Measurements from ENCODE around the gene C3orf70. TPM values are rescaled to one million over a fixed set of nuclear protein-coding genes. Genes with fewer than 3 reads are reported as not detected.

C3orf70 gene
- total and polyA plus RNA-seq, 5 experiments from 2014 or later = 0.07 TPM; not detected in 4

DNA sequence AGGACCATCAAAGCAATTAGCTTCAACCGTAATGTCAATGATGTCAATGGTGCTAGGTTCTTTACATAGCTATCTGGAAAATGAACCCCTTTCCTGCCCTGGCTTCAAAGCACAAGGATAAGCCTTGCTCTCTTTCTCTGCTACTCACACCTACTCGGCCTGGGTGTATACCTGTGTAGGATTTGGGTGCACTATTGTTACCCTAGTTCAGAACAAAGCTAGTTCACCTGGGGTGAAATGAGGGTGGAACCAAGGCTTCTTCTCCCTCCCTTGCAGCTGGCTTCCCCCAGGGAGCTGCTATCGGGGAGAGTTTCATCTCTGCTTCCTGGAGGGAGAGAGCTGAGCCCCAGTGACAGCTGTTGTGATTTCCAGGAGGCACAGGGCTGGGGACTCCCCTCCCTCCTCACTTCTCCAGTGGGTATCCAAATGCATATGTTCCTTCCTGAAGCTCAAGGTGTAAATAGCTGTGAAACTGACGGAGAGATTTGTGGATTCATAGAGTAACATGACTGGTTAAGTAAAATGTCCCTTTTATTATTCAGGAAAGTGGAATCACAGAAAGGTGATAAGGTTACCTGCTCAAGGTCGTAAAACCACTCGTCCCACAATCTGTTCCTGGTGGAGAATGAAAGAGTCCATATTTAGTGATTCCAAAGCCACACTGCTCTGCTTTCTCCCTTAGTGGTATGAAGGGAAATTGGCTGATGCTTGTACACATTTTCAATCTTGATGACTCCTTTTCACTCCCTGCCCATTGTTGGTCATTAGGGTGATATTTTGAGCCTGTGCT, 11.8 kb upstream of the C3orf70 start:
- Mint-ChIP-seq H3K9me3 (no peaks in the 10 kb centered on the region), H3K27ac (no peak overlapping the region), H3K4me3 (no peak overlapping the region), H3K27me3 (peaks cover 7 to 31% (median 18%) of the 10 kb centered on the region in 5 donors), H3K36me3 (no peaks in the 10 kb centered on the region), H3K4me1 (no peaks in the 10 kb centered on the region)
- DNase-seq (no peak), ATAC-seq (no peak)
- POLR2A ChIA-PET = no interaction called here

DNA sequence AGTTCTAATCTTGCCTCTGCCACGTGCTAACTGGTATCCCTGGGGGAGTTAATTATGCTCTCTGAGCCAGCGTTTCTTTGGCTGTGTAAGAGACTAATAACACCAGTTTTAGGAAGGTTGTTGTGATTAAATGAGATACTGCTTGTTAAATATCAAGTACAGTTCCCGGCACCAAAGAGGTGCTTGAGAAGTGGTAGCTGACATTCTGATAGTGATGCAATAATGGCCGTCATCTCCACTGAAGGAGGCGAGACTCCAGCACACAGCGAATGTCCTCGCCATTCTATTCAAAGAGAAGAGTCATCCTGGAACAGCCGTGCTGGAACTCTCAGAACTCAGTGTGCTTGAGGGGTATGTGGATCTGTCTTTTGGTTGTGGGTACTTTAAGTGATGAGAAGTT, 9.8 kb upstream of the C3orf70 start:
- Mint-ChIP-seq H3K27ac (no peak overlapping the region), H3K4me1 (peaks cover 0 to 1% (median 0%) of the 10 kb centered on the region in 4 donors), H3K4me3 (no peak overlapping the region), H3K27me3 (peaks cover 14 to 41% (median 21%) of the 10 kb centered on the region in 5 donors), H3K36me3 (no peaks in the 10 kb centered on the region), H3K9me3 (no peaks in the 10 kb centered on the region)
- no peak for DNase-seq
- ATAC-seq = no peak
- POLR2A ChIA-PET = no interaction called here

DNA sequence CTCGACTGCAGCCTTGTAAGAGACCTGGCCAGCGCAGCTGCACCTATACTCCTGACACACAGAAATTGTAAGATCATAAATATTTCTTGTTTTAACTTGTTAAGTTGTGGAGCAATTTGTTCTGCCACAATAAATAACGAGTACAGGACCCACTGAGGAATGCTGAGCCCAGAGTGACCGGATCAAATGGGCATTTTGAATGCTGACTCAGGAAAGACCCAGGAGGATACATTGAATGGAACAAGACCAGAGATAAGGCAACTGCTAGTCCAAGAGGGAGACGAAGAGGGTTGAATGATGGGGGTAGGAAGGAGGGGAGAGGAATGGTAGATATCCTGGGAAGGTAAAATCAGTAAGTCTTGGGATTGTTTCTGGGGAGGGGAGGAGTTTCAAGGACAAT, 8.9 kb upstream of the C3orf70 start:
- Mint-ChIP-seq H3K4me1 (peaks cover 0 to 1% (median 0%) of the 10 kb centered on the region in 4 donors), H3K36me3 (no peaks in the 10 kb centered on the region), H3K27me3 (peaks cover 14 to 41% (median 21%) of the 10 kb centered on the region in 5 donors), H3K4me3 (no peak overlapping the region), H3K9me3 (no peaks in the 10 kb centered on the region), H3K27ac (no peak overlapping the region)
- POLR2A ChIA-PET = no interaction called here
- no peak for ATAC-seq
- DNase-seq = no peak

DNA sequence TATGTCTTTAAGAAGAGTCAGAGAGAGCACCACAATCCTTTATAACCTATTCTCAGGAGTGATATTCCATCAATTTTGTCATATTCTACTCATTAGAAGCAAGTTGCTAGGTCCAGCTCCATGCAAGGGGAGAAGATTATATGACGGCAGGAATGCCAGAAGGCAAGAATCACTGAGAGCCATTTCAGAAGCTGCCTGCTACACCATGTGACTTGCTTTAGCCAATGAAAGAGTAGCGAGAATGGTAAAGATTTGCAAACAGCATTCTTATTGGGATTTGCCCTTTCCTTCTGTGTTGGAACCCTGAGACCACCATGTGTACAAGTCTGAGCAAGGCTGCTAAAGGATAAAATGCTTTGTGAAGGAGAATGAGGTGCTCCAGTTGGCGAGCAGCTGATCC, 4.5 kb upstream of the C3orf70 start:
- POLR2A ChIA-PET = no interaction called here
- no peaks in the 10 kb centered on the region for H3K9me3 Mint-ChIP-seq
- H3K4me3 Mint-ChIP-seq = no peak overlapping the region
- no peak overlapping the region for H3K27ac Mint-ChIP-seq
- H3K36me3 Mint-ChIP-seq = no peaks in the 10 kb centered on the region
- peaks cover 14 to 32% (median 23%) of the 10 kb centered on the region in 5 donors for H3K27me3 Mint-ChIP-seq
- DNase-seq = no peak
- no peak for ATAC-seq
- peaks cover 2 to 7% (median 3%) of the 10 kb centered on the region in 4 donors for H3K4me1 Mint-ChIP-seq

DNA sequence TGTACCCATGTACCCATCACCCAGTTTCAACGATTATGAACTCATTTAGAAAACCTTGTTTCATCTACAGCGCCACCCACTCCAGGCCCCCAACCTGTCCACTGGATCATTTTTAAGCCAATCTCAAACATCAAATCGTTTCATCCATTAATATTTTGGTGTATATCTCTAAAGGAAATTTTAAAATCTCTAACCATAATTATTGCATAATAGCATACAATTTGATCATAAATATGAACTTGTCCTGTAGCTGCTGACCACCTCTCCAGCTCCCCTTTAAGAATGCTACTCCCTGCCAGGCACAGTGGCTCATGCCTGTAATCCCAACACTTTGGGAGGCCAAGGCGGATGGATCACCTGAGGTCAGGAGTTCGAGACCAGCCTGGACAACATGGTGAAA, 2.8 kb upstream of the C3orf70 start:
- ATAC-seq = no peak
- POLR2A ChIA-PET = no interaction called here
- peaks cover 4 to 7% (median 5%) of the 10 kb centered on the region in 4 donors for H3K4me1 Mint-ChIP-seq
- no peak for DNase-seq
- H3K36me3 Mint-ChIP-seq = no peaks in the 10 kb centered on the region
- no peak overlapping the region for H3K27ac Mint-ChIP-seq
- no peak overlapping the region for H3K4me3 Mint-ChIP-seq
- H3K9me3 Mint-ChIP-seq = no peaks in the 10 kb centered on the region
- H3K27me3 Mint-ChIP-seq = peaks cover 16 to 43% (median 29%) of the 10 kb centered on the region in 5 donors

DNA sequence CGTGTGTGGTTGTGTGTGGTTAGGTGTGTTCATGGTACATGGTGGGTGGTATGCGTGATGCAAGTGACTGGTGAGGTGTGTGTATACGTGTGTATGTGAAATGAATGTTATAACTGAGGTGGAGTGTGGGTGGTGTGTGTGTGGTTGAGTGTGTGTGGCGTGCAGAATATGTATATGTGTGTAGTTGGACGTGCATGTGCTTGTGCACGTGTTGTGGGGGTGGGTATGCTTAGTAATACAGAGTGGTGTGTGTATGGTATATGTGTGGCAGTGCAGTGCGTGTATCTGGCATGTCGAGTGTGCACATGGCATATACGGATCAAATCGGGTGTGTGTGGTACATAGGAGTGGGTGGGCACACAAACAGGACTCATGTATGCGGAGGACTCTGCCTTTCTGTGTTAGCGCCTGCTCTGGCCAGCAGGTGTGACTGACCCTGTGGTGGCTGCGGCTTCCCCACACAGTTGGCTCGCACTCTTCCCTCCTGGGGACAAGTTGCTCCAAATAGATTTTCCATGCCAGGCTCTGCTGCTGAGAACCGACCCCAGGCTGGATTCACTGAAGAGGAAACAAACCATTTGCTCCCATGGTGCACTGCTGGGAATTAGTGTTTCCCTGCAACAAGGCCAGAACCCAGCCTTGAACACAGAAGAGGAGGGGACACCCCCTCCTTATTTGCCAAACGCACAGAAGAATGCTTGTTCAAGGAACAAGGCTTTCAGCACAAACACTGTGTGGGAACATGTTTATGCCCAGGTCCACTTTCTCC, 1.2 kb upstream of the C3orf70 start:
- Mint-ChIP-seq H3K27ac (no peak overlapping the region), H3K4me3 (no peak overlapping the region), H3K36me3 (no peaks in the 10 kb centered on the region), H3K9me3 (peaks cover 0 to 1% (median 0%) of the 10 kb centered on the region in 9 donors), H3K4me1 (peaks cover 4 to 7% (median 5%) of the 10 kb centered on the region in 4 donors), H3K27me3 (peaks cover 22 to 45% (median 27%) of the 10 kb centered on the region in 5 donors)
- POLR2A ChIA-PET = no interaction called here
- no peak for DNase-seq
- ATAC-seq = no peak

DNA sequence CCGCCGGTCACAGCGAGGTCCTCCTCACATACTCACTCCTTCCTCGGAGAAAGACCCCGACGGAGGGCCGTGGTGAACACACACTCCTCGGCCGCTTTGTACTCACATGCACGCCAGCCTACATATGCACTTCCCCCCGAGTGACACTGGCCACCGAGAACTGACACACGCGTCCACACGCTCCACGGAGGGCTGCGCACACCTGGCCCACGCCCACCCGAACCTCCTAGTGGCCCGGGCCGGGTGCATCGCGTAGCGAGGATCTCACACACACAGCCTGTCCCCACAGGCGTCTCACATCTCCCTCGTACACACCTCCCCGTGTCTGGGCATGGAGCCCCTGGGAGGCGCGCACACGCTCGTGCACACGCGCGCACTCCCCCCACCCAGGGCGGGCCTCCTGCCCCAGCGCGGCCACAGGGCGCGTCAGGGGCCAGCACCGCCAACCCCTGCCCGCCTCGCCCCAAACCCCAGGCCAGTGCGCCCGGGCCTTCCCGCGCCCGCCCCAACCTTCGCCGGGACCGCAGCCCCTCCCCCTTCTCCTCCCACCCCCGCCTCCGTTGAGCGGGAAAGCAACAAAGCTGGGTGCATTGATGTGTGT, 411 bp upstream of the C3orf70 start:
- ATAC-seq = peak; percentile 15 to 23
- POLR2A ChIA-PET = no interaction called here
- peaks cover 3 to 7% (median 5%) of the 10 kb centered on the region in 4 donors for H3K4me1 Mint-ChIP-seq
- H3K27me3 Mint-ChIP-seq = peaks cover 19 to 41% (median 22%) of the 10 kb centered on the region in 5 donors
- H3K27ac Mint-ChIP-seq = peak overlapping the region in 2 of 10 donors; percentile 25 to 46
- peaks cover 0 to 1% (median 0%) of the 10 kb centered on the region in 9 donors for H3K9me3 Mint-ChIP-seq
- H3K36me3 Mint-ChIP-seq = no peaks in the 10 kb centered on the region
- no peak for DNase-seq
- H3K4me3 Mint-ChIP-seq = peak overlapping the region in 9 of 10 donors; percentile 68 to 88 (median 81)

DNA sequence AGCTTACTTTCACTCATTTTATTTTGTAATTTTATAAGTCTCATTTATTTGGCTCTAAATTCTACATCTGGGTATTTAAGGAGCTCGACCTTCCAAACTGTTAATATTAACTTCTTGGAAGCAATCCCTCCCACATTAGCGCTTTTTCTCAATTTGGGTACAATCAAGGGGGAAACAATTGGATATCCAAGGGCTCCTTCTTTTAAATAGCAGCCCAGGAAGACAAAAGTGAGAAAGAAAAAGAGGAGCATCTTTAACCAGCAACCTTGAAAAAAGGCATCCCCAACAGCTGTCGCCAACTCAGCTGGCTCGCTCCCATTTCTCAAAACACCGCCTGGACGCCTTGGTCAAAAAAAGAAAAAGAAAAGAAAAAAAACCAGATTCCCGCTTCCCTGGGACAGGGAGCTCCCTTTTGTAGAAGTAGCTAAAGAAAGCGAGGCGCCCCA, 873 bp downstream of the C3orf70 start:
- peaks cover 3 to 7% (median 5%) of the 10 kb centered on the region in 4 donors for H3K4me1 Mint-ChIP-seq
- H3K4me3 Mint-ChIP-seq = peak overlapping the region in 9 of 10 donors; percentile 51 to 84 (median 77)
- ATAC-seq = no peak
- peaks cover 0 to 1% (median 0%) of the 10 kb centered on the region in 9 donors for H3K9me3 Mint-ChIP-seq
- DNase-seq = no peak
- POLR2A ChIA-PET = no interaction called here
- H3K27ac Mint-ChIP-seq = no peak overlapping the region
- H3K27me3 Mint-ChIP-seq = peaks cover 17 to 35% (median 22%) of the 10 kb centered on the region in 5 donors
- H3K36me3 Mint-ChIP-seq = no peaks in the 10 kb centered on the region

DNA sequence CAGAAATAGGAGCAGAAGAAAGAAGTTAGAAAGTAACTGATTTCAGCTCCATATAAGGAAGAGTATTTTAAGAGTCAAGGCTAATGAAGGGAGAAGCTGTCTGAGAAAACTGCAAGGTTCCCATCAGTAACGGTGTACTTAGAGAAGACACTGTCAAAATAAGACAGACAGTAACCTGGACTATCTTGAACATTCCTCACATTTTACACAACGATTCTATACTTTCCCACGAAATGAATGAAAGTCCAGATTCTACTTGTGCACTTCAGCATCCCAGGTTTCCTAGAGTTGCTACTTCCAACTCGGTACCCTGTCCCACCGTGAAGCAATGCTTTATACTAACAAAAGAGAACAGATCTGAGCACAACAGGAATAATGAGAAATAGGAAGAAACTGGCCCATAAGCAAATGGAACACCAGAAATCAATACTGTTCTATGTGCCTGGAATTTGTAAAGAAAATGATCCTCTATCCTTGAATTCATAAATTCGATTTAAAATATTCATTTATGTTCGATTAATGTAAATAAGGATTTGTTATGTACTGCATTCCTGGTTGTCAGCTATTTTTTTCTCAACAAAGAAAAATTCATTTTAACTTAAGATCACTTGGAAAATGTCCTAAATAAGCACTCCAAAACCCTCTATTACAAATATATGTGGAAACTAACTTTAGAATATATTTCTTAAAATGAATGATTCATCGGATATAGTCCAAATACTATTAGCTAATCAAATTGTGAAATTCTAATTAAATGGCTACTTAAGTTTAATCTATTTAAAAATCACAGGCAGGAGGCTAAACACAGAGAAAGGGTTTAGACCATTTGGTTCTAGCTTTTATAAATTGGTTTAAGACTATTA, 1.5 kb downstream of the C3orf70 start:
- POLR2A ChIA-PET = no interaction called here
- Mint-ChIP-seq H3K27me3 (peaks cover 16 to 31% (median 22%) of the 10 kb centered on the region in 5 donors), H3K4me1 (peaks cover 3 to 7% (median 5%) of the 10 kb centered on the region in 4 donors), H3K4me3 (peak overlapping the region in 1 of 10 donors; percentile 84), H3K36me3 (no peaks in the 10 kb centered on the region), H3K9me3 (peaks cover 0 to 1% (median 0%) of the 10 kb centered on the region in 9 donors), H3K27ac (no peak overlapping the region)
- DNase-seq (no peak), ATAC-seq (no peak)

DNA sequence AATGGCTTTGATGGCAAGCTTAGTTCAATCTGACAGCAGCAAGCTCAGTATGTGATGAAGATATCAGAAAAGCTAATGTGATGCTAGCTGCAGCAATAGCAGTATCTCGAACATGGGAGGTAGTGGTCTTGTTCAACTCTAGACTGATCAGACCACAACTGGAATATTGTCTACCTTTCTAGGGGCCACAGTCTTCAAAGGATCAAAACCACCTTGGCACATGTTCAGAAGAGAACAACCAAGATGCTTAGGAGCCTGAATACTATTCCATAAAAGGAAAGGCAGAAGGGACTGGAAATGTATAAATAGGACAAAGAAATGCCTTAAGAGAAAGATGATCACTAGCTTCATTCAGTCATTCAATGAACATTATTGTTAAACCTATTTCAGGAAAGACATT, 2.3 kb downstream of the C3orf70 start:
- Mint-ChIP-seq H3K27me3 (peaks cover 17 to 33% (median 22%) of the 10 kb centered on the region in 5 donors), H3K4me1 (peaks cover 3 to 7% (median 5%) of the 10 kb centered on the region in 4 donors), H3K9me3 (peaks cover 0 to 1% (median 0%) of the 10 kb centered on the region in 9 donors), H3K4me3 (no peak overlapping the region), H3K27ac (no peak overlapping the region), H3K36me3 (no peaks in the 10 kb centered on the region)
- ATAC-seq = no peak
- POLR2A ChIA-PET = no interaction called here
- DNase-seq = no peak

DNA sequence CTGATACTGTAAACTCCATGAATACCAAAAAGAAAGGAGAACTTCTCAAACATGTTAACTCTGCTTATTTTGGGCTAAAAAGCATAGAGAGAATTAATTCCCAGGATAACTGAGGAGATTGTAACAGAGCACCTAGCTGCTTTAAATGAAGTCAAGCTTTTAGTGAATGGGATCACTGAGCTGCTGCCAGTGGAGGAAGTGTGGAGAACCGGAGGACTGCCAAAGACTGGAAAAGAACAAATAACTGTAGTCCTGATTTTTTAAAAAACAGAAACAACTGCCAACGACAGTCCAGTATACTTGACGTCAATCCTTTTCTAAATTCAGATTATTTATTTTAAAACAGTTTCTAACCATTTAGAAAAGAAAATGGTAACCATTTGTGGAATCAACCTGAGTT, 3.3 kb downstream of the C3orf70 start:
- no peak for DNase-seq
- peaks cover 3 to 7% (median 5%) of the 10 kb centered on the region in 4 donors for H3K4me1 Mint-ChIP-seq
- no peak for ATAC-seq
- no peak overlapping the region for H3K4me3 Mint-ChIP-seq
- H3K9me3 Mint-ChIP-seq = peaks cover 0 to 1% (median 0%) of the 10 kb centered on the region in 9 donors
- no peaks in the 10 kb centered on the region for H3K36me3 Mint-ChIP-seq
- POLR2A ChIA-PET = no interaction called here
- H3K27ac Mint-ChIP-seq = no peak overlapping the region
- peaks cover 17 to 33% (median 22%) of the 10 kb centered on the region in 5 donors for H3K27me3 Mint-ChIP-seq

DNA sequence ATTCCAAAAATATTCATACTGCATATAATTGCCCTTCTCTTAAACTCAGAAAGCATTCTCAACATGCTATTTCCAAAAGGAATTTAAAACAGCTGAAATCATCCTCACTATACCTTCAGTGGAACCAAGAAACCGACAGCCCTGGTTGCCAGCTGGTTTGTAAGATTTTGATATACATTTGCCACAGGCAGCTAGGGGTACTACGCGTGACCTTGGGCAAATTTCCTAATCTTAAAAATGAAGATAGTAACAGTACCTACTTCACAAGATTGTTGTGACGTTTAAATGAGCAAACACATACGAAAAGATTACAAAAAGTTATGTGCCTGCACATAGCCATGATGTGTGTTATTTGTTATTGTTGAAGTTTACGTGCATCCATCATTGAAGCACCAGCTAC, 7.3 kb downstream of the C3orf70 start:
- POLR2A ChIA-PET = no interaction called here
- Mint-ChIP-seq H3K27me3 (peaks cover 4 to 20% (median 15%) of the 10 kb centered on the region in 5 donors), H3K4me3 (no peak overlapping the region)

More for the DNA sequence above, 7.3 kb downstream of the C3orf70 start:
- DNase-seq (no peak), ATAC-seq (no peak)
- H3K36me3 Mint-ChIP-seq = no peaks in the 10 kb centered on the region
- peaks cover 0 to 2% (median 0%) of the 10 kb centered on the region in 9 donors for H3K9me3 Mint-ChIP-seq
- H3K27ac Mint-ChIP-seq = no peak overlapping the region
- no peaks in the 10 kb centered on the region for H3K4me1 Mint-ChIP-seq

Measured in naive thymus-derived CD8-positive, alpha-beta T cell (primary cell).